ENCODE measurements around the gene CDNF.
"Not testable (repeated sequence)": the region's sequence is repeated elsewhere in the genome, so short reads cannot be mapped to it uniquely, and the experiment has no call there.

Gene CDNF

DNA sequence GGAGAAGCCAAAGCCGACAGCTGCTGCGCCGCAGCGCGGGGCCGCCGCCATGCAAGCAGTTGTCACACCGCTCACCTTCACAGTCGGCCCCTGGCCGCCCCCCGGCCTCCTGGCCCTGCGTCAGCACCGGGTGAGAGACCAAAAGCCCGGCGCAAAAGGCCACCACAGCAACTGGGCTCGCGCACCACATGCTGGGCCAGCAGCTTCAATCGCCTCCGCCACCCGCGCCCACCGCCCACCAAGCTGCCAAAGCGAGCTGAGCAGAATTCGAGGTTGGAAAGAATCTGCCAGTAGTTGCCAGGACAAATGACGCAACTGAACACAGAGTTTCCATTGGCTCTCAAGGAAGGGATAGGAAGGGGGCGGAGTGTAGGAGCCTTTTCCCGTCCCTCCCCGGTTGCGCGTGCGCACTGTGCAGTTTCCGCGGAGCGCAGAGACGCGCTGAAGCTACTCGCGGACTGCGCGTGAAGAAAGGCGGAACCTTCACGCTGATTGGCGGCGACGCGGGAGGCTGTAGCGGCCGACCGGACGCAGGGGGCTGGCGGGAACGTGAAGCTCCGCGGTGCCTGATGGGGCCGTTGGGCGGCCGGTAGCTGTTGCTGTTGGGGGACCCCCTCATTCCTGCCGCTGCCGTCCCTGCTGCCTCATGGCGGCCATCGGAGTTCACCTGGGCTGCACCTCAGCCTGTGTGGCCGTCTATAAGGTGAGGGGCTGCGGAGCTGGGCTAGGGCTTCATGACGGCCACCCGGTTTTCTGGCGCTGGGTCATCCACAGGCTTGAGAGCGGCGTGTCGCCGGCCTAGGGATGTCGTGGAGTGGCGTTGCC lies at the start of gene CDNF, which contains the start of the genes HSPA14 and MSANTD7:
Gene CDNF, minus strand, starts transcription at position 281 of the 825 bp plus-strand sequence. Its CDS starts 91 bp downstream, at position 190.
Gene HSPA14, plus strand, starts transcription at position 550 of the 825 bp plus-strand sequence. Its CDS starts 97 bp downstream, at position 647.
Gene MSANTD7, plus strand, starts transcription at position 550 of the 825 bp plus-strand sequence. CDS start 3,979 bp downstream, outside the sequence.
- DNase-seq (ENCODE audit: low read depth, low spot score) = peak; percentile 96

- no peak for DNase-seq (ENCODE audit: low read depth, low spot score)
Observed at GRCh38 chr10:14884082-14884481, 46.2 kb upstream of the CDNF start.

- no peak for DNase-seq (ENCODE audit: low read depth, low spot score)
Observed at GRCh38 chr10:14880229-14880628, 42.4 kb upstream of the CDNF start.

GRCh38 chr10:14879928-14880193 lies 42.0 kb upstream of the CDNF start:
- DNase-seq (ENCODE audit: low read depth, low spot score) = no peak

GRCh38 chr10:14879124-14879927 lies 41.5 kb upstream of the CDNF start:
- peak; percentile 0 for DNase-seq (ENCODE audit: low read depth, low spot score)

DNA sequence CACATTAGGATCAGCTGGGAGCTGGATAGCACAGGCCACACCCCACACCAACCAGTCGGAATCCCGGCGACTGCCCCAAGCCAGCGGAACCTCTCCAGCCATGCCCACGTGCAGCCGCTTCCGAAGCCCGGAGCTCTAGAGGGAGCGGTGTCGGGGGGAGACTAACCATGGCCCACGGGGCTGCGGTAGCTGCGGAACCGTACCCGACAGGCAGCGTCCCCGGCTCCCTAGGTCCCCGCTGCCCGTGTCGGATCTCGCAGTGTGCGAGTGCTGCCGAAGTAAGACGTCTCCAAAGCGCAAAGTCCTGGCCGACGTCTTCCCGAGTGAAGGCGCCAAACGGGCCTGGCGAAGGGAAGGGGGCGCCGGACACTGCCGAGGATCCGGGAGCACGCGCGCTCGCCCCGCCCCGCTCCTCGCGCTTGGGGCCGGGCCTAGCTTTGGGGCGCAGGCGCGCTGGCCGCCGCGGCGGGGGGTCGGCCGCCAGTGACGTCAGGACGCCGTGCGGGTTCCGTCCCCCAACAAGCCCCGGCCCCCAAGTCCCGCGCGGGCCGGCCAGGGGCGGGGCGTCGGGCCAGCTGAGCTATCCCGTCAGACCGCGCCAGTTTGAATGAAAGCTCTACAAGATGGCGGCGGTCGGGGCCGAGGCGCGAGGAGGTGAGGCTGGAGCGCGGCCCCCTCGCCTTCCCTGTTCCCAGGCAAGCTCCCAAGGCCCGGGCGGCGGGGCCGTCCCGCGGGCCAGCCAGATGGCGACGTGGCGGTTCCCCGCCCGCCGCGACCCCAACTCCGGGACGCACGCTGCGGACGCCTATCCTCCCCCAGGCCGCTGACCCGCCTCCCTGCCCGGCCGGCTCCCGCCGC lies 40.7 kb upstream of the CDNF start, which contains the start of gene SUV39H2:
Gene SUV39H2, plus strand, starts transcription at position 601 of the 858 bp plus-strand sequence. Its CDS starts 23 bp downstream, at position 624.
- DNase-seq (ENCODE audit: low read depth, low spot score) = peak; percentile 85

GRCh38 chr10:14876764-14877163 lies 38.9 kb upstream of the CDNF start:
- DNase-seq (ENCODE audit: low read depth, low spot score) = no peak

DNA sequence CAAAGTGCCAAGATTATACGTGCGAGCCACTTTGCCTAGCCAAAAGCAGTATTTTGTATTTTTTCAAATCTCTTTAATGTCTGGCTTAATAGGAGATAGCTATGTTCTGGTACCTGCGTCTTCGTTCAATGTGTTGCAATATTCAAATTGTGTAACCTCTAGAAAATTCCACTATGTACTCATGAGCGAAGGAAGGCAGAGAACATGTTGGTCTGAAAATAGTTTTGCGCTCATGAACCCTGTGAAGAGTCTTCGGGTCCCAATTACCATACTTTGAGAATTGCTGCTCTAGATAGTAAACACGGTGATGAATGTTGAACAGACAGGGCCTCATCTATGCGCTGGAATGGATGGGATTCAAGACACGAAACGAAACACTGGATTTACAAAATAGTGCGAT lies 38.1 kb upstream of the CDNF start:
- DNase-seq (ENCODE audit: low read depth, low spot score) = no peak

- DNase-seq (ENCODE audit: low read depth, low spot score) = no peak
Observed at GRCh38 chr10:14873090-14873760, 35.4 kb upstream of the CDNF start.

- DNase-seq (ENCODE audit: low read depth, low spot score) = not testable (repeated sequence)
Observed at GRCh38 chr10:14864871-14865270, 27.0 kb upstream of the CDNF start.

DNA sequence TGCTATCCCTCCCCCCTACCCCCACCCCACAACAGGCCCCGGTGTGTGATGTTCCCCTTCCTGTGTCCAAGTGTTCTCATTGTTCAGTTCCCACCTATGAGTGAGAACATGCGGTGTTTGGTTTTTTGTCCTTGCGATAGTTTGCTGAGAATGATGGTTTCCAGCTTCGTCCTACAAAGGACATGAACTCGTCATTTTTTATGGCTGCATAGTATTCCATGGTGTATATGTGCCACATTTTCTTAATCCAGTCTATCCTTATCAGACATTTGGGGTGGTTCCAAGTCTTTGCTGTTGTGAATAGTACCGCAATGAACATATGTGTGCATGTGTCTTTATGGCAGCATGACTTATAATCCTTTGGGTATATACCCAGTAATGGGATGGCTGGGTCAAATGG lies 26.6 kb upstream of the CDNF start:
- DNase-seq (ENCODE audit: low read depth, low spot score) = not testable (repeated sequence)

DNA sequence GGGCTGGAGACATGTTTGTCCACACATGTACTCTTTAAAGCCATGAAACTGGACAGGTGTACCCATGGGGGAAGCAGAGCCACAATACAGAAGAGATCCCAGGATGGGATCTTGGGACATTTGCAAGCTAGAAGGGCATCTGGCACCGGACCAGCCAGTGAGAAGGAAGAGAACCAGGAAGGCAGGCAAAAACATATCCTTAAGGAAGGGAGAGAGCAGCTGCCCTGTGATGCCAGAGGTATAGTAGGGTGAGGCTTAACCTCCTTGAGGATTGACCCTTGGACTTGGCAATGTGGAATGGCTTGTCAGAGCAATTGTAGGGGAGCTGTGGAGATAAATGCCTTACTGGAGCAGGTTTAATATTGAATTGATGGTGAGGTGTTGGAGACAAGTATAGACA lies 23.0 kb upstream of the CDNF start:
- DNase-seq (ENCODE audit: low read depth, low spot score) = no peak

GRCh38 chr10:14859775-14860174 lies 21.9 kb upstream of the CDNF start:
- no peak for DNase-seq (ENCODE audit: low read depth, low spot score)

DNA sequence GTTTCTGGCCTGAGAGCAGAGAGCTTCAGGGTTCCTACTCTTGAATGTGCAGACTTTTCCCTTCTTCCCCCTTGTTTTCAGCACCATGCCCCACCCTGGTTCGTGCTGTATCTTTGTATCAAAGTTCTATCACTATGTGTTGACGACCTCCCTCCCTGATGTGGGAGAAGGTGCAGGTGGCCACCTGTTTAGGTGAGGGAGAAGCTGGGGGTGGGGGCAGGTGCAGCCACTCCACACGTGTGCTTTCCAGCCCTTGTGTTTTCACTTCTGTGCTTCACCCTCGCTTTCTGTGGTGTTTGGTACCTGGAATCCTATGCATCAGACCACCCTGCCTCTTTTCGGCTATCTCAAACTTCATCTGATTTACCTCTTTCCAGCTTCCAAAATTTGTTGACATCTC lies 21.2 kb upstream of the CDNF start:
- DNase-seq (ENCODE audit: low read depth, low spot score) = no peak

DNA sequence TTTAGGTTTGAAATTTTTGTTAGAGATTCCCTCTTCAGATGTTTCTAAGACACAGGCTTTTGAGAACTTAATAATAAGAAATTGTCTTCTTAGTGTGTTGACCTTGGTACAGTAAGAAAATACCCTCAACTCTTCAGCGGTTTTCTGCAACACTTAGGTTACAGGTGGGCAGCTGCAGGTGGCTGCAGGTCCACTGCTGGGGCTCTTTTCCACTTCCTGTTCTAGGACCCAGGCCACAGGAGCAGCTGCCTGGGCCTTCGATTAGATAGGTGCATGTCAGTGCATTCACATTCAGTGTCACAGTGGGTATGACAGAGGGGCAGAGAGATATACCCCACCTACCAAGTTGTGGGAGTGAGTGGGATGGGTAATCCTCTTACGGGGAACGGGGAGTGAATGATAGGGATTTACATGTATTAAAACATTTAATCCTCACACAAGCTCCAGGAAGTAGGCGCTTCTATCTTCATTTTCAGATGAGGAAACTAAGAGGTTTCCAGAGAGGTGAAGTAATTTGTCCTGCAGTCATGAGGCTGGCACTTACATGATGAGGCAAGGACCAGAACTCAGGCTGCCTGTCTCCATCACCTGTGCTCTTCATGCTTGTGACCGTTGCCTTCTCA lies 20.6 kb upstream of the CDNF start:
- DNase-seq (ENCODE audit: low read depth, low spot score) = no peak

- DNase-seq (ENCODE audit: low read depth, low spot score) = no peak
Observed at GRCh38 chr10:14855453-14855852, 17.6 kb upstream of the CDNF start.

GRCh38 chr10:14852236-14852635 lies 14.4 kb upstream of the CDNF start:
- no peak for DNase-seq (ENCODE audit: low read depth, low spot score)

GRCh38 chr10:14844948-14845347 lies 7.1 kb upstream of the CDNF start:
- DNase-seq (ENCODE audit: low read depth, low spot score) = no peak

- DNase-seq (ENCODE audit: low read depth, low spot score) = no peak
Observed at GRCh38 chr10:14843327-14843988, 5.6 kb upstream of the CDNF start.

- DNase-seq (ENCODE audit: low read depth, low spot score) = no peak
Observed at GRCh38 chr10:14840178-14840577, 2.3 kb upstream of the CDNF start.
